Raji (cell line): Measurements from ENCODE around the gene TLR9.

Source experiments
- POLR2A ChIP-seq: IDR thresholded peaks from 2 replicates; pipeline ENCODE4 v1.6.1; 2011; ENCODE audit warnings: low read depth, low read length, control low read depth; ENCODE audit not compliant: insufficient read depth

Gene TLR9

GRCh38 chr3:52183786-52184445 is 41.5 kb downstream of the TLR9 start:
- no peak for TF ChIP-seq POLR2A

DNA sequence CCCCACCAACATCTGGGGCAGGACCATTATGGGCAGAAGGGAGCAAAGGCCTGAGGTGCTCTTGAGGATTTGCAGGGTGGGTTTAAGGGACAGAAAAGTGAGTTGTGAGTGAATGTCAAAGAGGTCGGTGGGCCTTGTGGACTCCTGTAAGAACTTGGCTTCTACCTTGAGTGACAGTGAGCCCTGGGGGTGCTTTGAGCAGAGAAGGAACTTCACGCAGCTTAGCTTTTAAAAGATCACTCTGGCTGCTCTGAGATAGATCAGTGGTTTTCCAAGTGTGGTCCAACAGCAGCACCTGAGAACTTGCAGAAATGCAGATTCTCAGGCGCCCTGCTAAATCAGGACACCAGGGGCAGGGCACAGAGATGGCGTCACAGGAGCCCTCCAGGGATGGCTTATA is 42.8 kb downstream of the TLR9 start:
- TF ChIP-seq POLR2A = no peak

- TF ChIP-seq POLR2A = no peak
Measured at GRCh38 chr3:52182196-52182595, 43.2 kb downstream of the TLR9 start.

- no peak for TF ChIP-seq POLR2A
Measured at GRCh38 chr3:52181543-52181942, 43.9 kb downstream of the TLR9 start.

DNA sequence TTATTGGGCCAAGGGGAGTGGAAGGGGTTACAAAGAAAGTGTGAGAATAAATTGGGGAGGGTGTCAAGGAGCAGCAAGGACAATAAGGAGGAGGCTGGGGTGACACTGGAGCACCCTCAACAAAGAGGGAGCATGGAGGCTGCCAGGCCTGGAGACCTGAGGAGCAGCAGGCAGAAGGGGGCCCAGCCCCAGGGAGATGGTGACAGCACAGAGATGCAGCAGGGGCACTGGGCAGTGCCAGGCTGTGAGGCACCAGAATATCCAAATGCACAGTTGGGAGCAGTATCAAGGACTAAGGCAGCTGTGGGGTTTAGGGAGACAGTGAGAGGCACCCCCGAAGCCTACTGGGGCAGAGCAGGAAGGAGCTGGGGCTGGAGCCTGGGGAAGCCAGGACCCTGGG is 46.9 kb downstream of the TLR9 start:
- no peak for TF ChIP-seq POLR2A

GRCh38 chr3:52177701-52178042 is 47.8 kb downstream of the TLR9 start:
- no peak for TF ChIP-seq POLR2A

GRCh38 chr3:52176951-52177700 is 48.3 kb downstream of the TLR9 start:
- TF ChIP-seq POLR2A = no peak

DNA sequence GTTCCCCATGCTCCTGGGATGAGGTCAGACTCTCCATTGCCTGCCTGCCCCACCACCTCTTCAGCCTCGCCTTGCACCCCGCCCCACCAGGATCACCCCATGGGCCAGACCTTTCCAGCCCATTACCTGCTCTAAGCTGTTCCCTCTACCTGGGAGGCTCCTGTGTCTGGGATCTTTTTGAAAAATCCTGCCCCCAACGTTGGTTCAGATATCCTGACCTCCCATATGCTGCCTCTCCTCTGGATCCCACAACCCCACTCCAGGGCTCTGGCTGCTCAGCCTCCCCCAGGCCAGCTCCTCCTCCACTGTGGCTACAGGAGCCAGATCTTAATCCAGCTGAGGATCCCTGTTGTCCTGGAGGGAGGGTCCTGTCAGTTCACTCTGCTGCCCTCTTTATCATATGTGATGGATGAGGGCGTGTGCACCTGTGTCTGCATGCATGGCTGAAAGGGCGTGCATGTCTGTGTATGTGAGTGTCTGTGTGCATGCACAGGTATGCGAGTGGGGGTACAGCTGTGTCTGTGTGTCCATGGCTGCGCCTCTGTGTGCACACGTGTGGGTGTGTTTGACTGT is 49.2 kb downstream of the TLR9 start:
- TF ChIP-seq POLR2A = no peak

DNA sequence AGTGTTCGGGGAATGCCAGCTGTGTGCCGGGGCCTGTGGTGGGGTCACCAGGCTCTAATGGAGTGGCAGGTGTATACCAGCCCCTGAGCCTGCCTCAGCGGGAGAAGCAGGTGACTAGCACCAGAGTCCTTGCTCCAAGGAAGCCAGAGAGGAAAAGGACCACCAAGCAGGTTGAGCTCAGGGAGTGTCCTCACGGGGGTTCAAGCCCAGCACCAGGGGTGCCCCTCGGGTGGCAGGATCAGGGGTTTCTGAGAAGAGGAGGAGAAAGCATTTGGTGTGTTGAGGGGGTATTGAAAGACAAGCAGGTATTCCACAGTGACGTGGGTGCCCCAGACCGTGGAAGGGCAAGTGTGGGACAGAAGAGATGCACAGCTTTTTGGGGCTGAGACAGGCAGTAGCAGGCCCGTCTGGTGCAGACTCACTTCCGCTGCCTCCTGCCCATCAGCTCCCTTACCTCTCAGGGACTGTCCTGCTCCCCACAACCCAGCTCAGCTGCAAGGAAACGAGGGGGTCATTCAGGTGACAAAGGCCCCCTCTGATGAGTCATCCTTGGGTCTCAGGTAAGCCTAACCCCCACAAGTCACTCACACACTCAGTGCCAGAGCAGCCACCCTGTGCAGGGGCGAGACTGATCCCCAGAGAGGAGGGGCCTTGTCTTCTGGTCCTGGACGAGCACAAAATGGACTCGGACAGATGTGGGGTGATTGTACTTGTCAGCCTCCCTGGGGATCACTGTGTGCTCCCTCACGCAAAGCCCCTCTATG is 49.8 kb downstream of the TLR9 start:
- no peak for TF ChIP-seq POLR2A

DNA sequence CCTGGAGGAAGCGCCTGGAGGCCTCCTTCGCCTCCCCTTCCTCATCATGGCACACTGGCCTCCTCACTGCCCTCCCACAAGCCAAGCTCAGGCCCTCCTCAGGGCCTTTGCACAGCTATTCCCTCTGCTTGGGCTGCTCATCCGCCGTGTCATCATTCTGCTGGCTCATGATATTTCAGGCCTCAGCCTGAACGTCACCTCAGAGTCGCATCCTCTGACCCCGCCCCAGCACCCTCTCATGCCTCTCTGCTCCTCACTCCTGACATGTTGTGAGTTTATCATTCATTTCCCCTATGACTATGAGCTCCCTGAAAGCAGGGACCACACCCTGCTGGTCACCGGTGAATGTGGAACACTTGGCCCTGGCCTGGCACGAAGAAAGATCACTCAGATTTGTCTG is 50.5 kb downstream of the TLR9 start:
- TF ChIP-seq POLR2A = no peak

- TF ChIP-seq POLR2A = no peak
Measured at GRCh38 chr3:52173101-52173500, 52.3 kb downstream of the TLR9 start.

- no peak for TF ChIP-seq POLR2A
Measured at GRCh38 chr3:52172262-52172757, 53.1 kb downstream of the TLR9 start.

DNA sequence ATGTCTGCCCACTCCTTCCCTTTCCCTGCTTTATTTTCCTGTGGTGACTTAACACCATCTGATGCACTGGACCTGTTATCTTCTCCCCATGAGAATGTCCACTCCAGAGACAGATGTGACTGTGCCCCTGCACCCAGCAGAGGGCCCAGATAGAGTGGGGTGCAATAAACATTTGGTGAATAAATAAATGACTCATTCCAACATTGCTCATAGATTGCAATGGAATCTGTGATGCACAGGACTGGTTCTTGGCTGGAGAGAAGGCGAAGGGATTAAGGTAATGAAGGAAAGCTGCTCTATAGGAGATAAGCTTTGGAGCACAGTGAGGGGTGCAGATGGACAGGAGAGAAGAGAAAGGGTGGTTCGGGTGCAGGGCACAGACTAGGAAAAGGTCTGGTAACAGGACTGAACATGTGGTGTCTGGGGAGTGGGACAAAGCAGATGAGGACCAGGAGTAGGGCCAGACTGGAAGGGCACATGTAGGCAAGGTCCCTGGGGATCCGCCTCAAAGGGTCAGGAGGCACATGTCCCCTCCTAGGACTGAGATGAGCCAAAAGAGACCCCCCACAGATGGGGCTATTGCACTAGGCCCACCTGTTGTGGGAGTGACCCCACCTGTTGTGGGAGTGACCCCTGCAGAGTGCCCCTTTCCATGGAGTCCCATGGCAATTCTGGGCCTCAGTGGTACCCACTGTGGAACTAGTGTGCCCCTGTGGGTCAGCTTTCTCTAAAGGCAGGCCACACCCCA is 53.8 kb downstream of the TLR9 start:
- no peak for TF ChIP-seq POLR2A
